GM12891 (cell line): ENCODE measurements around the gene WIF1.

Experiments used
- PAX5 ChIP-seq: IDR thresholded peaks from 2 replicates; pipeline ENCODE4 v1.6.1; 2011; ENCODE audit warnings: low read length, moderate library complexity, mild to moderate bottlenecking; ENCODE audit not compliant: insufficient read depth, severe bottlenecking
- POLR2A ChIP-seq: IDR thresholded peaks from 2 replicates; pipeline ENCODE4 v1.6.1; 2011; ENCODE audit warnings: low read depth, low read length, control low read depth
- POLR2AphosphoS5 ChIP-seq: IDR thresholded peaks from 2 replicates; pipeline ENCODE4 v1.6.1; 2011; ENCODE audit warnings: low read depth, low read length, control low read depth
- POU2F2 ChIP-seq: IDR thresholded peaks from 2 replicates; pipeline ENCODE4 v1.6.1; 2011; ENCODE audit warnings: low read depth, mild to moderate bottlenecking, control low read depth, low read length, moderate library complexity
- SPI1 ChIP-seq: IDR thresholded peaks from 2 replicates; pipeline ENCODE4 v1.6.1; 2011; ENCODE audit warnings: low read depth, low read length, control low read depth
- TAF1 ChIP-seq: IDR thresholded peaks from 2 replicates; pipeline ENCODE4 v1.6.1; 2011; ENCODE audit warnings: low read depth, low read length, control low read depth

- TF ChIP-seq PAX5 (no peak), POLR2A (no peak), TAF1 (no peak), POLR2AphosphoS5 (no peak), POU2F2 (no peak), SPI1 (no peak)
Observed at GRCh38 chr12:65082406-65082805, 38.7 kb downstream of the WIF1 start.
